Spleen (tissue), 13 donors: ENCODE results near the gene SELENOP. TPM values are rescaled to one million over a fixed set of nuclear protein-coding genes. Genes with fewer than 3 reads are reported as not detected.

Experiments
- DNase-seq: peaks from one replicate; pipeline ENCODE4 v3.0.0-alpha.2; 2020
- H3K27ac ChIP-seq, 8 donors: fragments of 200-600 bp; sonication (generic) in 7 of 8; 1 replicate in 4 of 8; 2 replicates in 4 of 8; pipeline versions ENCODE4 v1.5.0 to v1.8.0; 2016 to 2021; ENCODE audit warnings: inconsistent platforms in 4 of 8, mild to moderate bottlenecking in 4 of 8, moderate library complexity in 1 of 8
- H3K27me3 ChIP-seq, 7 donors: fragments of 200-600 bp; sonication (generic) in 6 of 7; replicated peaks in 1 of 7; 1 replicate in 4 of 7; 2 replicates in 3 of 7; pipeline versions ENCODE4 v1.5.0 to v1.8.0; 2016 to 2021; ENCODE audit warnings: inconsistent platforms in 3 of 7, mild to moderate bottlenecking in 1 of 7
- H3K36me3 ChIP-seq, 6 donors: fragments of 200-600 bp; sonication (generic) in 5 of 6; 1 replicate in 4 of 6; 2 replicates in 2 of 6; pipeline versions ENCODE4 v1.5.0 to v1.8.0; 2016 to 2021; ENCODE audit warnings: inconsistent platforms in 2 of 6
- H3K4me1 ChIP-seq, 6 donors: fragments of 200-600 bp; sonication (generic) in 5 of 6; 1 replicate in 3 of 6; 2 replicates in 3 of 6; pipeline versions ENCODE4 v1.5.0 to v1.8.0; 2016 to 2021; ENCODE audit warnings: inconsistent platforms in 3 of 6
- H3K4me3 ChIP-seq, 8 donors: fragments of 200-600 bp; sonication (generic) in 7 of 8; 1 replicate in 4 of 8; 2 replicates in 4 of 8; pipeline versions ENCODE4 v1.5.0 to v1.8.0; 2016 to 2021; ENCODE audit warnings: inconsistent platforms in 4 of 8, mild to moderate bottlenecking in 4 of 8, moderate library complexity in 2 of 8
- H3K9me3 ChIP-seq, 8 donors: fragments of 200-600 bp; sonication (generic) in 7 of 8; 1 replicate in 4 of 8; 2 replicates in 4 of 8; pipeline versions ENCODE4 v1.5.0 to v1.8.0; 2016 to 2021; ENCODE audit warnings: inconsistent platforms in 4 of 8
- CTCF ChIP-seq, 11 experiments: fragments of 200-600 bp in 7 of 11; fragments of 450-650 bp in 4 of 11; sonication (generic) in 4 of 11; IDR thresholded peaks in 8 of 11; conservative IDR thresholded peaks in 3 of 11; 1 replicate in 7 of 11; 2 replicates in 4 of 11; pipeline versions ENCODE4 v1.4.0 to v1.8.0; 2016 to 2021; ENCODE audit warnings: antibody characterized with exemption in 11 of 11, inconsistent platforms in 4 of 11, mild to moderate bottlenecking in 1 of 11
- POLR2A ChIP-seq, 3 donors: fragments of 450-650 bp; IDR thresholded peaks; one replicate each; pipeline ENCODE4 v1.5.1; 2017; ENCODE audit warnings: antibody characterized with exemption in 3 of 3, mild to moderate bottlenecking in 1 of 3
- POLR2AphosphoS5 ChIP-seq, 3 donors: sonication (generic); formaldehyde crosslinking; IDR thresholded peaks; one replicate each; pipeline ENCODE4 v1.5.1; 2017; ENCODE audit warnings: antibody characterized with exemption in 3 of 3
- WGBS, 5 donors: extraction: QIAGEN DNeasy Blood & Tissue Kit in 3 of 5; methylation state at CpG; one replicate each; pipeline versions ENCODE4 v1.1.5 to v1.1.7; 2013 to 2018; 5-methylcytosine and 5-hydroxymethylcytosine counted together
- intact Hi-C: fragments of 100-400 bp; cut with DNase I; formaldehyde crosslinking; loops from one replicate; pipeline ENCODE4 v1.15.0; 2023; ENCODE audit warnings: low total_unique reads
- long read RNA-seq, 2 donors: transcript quantifications; one replicate each; lab custom pipeline, GENCODE V29; 2026
- polyA plus RNA-seq, 3 donors: library from polyadenylated mRNA; stranded (reverse); fragments of 200-250 nt; gene quantifications; one replicate each; pipeline ENCODE4 v1.2.1, GENCODE V29; 2013
- total RNA-seq, 7 donors: library from RNA; depleted of rRNA in 3 of 7; stranded (reverse); fragments of >200 nt in 3 of 7; fragmentation: NEBNext Ultra II Directional in 4 of 7; extraction: Animal tissue kit (Norgen Biotek cat#: 25700) in 4 of 7; gene quantifications; one replicate each; pipeline versions ENCODE4 v1.1.0 to v1.2.1, GENCODE V29; 2016 to 2021
- donor health status: healthy with polysubstance abuse.
- donor health status: DM: no; HTN: no; CAD: no; lungs with moderate emphysema.
- donor health status: DM: no; HTN: no; CAD: no.
- donor health status: Bipolar disorder and iron deficiency.
- donor health status: healthy.
- donor health status: DM: no; HTN: no; CAD: no.
- donor health status: DM: yes; HTN: yes; CAD: no.

SELENOP gene
- total RNA-seq (1,000 to 10,000 TPM in 5 of 7 donors, 100 to 1,000 TPM in 2; 411 to 2,596 (median 1,474) TPM), polyA plus RNA-seq (100 to 1,000 TPM in 2 of 3 donors, 10 to 100 TPM in 1; 98.7 to 253 (median 188) TPM)
- long read RNA-seq, donor 1, transcript SELENOP-202 (3 exons, 799 nt) = minor isoform, 32 of 478 reads
- long read RNA-seq, donor 1, transcript SELENOP-214 (5 exons, 2,243 nt) = major isoform, 362 of 478 reads
- long read RNA-seq, donor 1, transcript SELENOP-213 (3 exons, 653 nt) = minor isoform, 12 of 478 reads
- long read RNA-seq, donor 1, transcript SELENOP-208 (6 exons, 787 nt) = minor isoform, 9 of 478 reads
- long read RNA-seq, donor 1, partial matches to known transcripts = 35 of 478 reads
- long read RNA-seq, donor 1, other reads (novel, unspliced or antisense) = 18 of 478 reads
- long read RNA-seq, donor 2, transcript SELENOP-214 (5 exons, 2,243 nt) = major isoform, 358 of 478 reads
- long read RNA-seq, donor 2, transcript SELENOP-202 (3 exons, 799 nt) = minor isoform, 25 of 478 reads
- long read RNA-seq, donor 2, transcript SELENOP-205 (2 exons, 606 nt) = minor isoform, 11 of 478 reads
- long read RNA-seq, donor 2, transcript SELENOP-208 (6 exons, 787 nt) = minor isoform, 7 of 478 reads
- long read RNA-seq, donor 2, partial matches to known transcripts = 38 of 478 reads
- long read RNA-seq, donor 2, other reads (novel, unspliced or antisense) = 30 of 478 reads

- no peak for DNase-seq
- Histone ChIP-seq H3K4me3 (peak within 1 kb of the TSS; percentile 24 to 73 (median 43)), H3K27me3 (no peaks in the 10 kb centered on the region), H3K9me3 (no peaks in the 10 kb centered on the region), H3K27ac (peak within 1 kb of the TSS; percentile 4 to 88 (median 76)), H3K4me1 (peaks cover 0 to 27% (median 13%) of the 10 kb centered on the region in 6 donors), H3K36me3 (peaks cover 0 to 10% (median 0%) of the 10 kb centered on the region in 6 donors)
- 16 to 29% (median 22%) methylated on average over 8 of the region's 8 CpGs for WGBS, 5 donors
- intact Hi-C loops = loop anchor here (10.0 kb wide), 1 partner anchor 63 kb away; no protein-coding TSS in a partner anchor
- TF ChIP-seq POLR2A (IDR thresholded peaks at IDR 0.05) (peak in 2 of 3 donors; percentile 79 to 96), CTCF (IDR thresholded peaks at IDR 0.05 in 8 of 11, conservative IDR thresholded peaks at IDR 0.05 in 3 of 11) (no peak), POLR2AphosphoS5 (IDR thresholded peaks at IDR 0.05) (peak in 1 of 3 donors; percentile 94)
These were observed at the start of gene SELENOP for GRCh38 chr5:42811591-42812446. Gene SELENOP (minus strand): TSS chr5:42811892. CDS start chr5:42808353, 3,539 bp downstream.

GRCh38 chr5:42858687-42859086, 47.0 kb upstream of the SELENOP start:
- Histone ChIP-seq H3K36me3 (no peaks in the 10 kb centered on the region), H3K9me3 (no peaks in the 10 kb centered on the region), H3K4me1 (no peaks in the 10 kb centered on the region), H3K27me3 (peaks cover 0 to 9% (median 0%) of the 10 kb centered on the region in 7 donors), H3K27ac (no peak overlapping the region), H3K4me3 (no peak overlapping the region)
- no peak for DNase-seq
- intact Hi-C loops = no loop called here
- 39 to 63% (median 53%) methylated on average over 7 of the region's 7 CpGs for WGBS, 5 donors
- TF ChIP-seq CTCF (IDR thresholded peaks at IDR 0.05 in 8 of 11, conservative IDR thresholded peaks at IDR 0.05 in 3 of 11) (no peak), POLR2A (IDR thresholded peaks at IDR 0.05) (no peak), POLR2AphosphoS5 (IDR thresholded peaks at IDR 0.05) (no peak)

GRCh38 chr5:42858031-42858643, 46.4 kb upstream of the SELENOP start:
- intact Hi-C loops = no loop called here
- no peak for DNase-seq
- H3K4me3 ChIP-seq = no peak overlapping the region
- H3K9me3 ChIP-seq = no peaks in the 10 kb centered on the region
- H3K36me3 ChIP-seq = no peaks in the 10 kb centered on the region
- TF ChIP-seq POLR2AphosphoS5 (IDR thresholded peaks at IDR 0.05) (no peak), POLR2A (IDR thresholded peaks at IDR 0.05) (no peak), CTCF (IDR thresholded peaks at IDR 0.05 in 8 of 11, conservative IDR thresholded peaks at IDR 0.05 in 3 of 11) (no peak)
- H3K27me3 ChIP-seq = peaks cover 0 to 4% (median 0%) of the 10 kb centered on the region in 7 donors
- H3K4me1 ChIP-seq = no peaks in the 10 kb centered on the region
- H3K27ac ChIP-seq = no peak overlapping the region
- WGBS, 5 donors = 11 to 33% (median 28%) methylated on average over 1 of the region's 1 CpG
